K562 (cell line): ENCODE measurements around the gene RNU2-1.
"Not testable (repeated sequence)": the region's sequence is repeated elsewhere in the genome, so short reads cannot be mapped to it uniquely, and the experiment has no call there.

Source experiments
- BHLHE40 ChIP-seq: IDR thresholded peaks from 2 replicates; pipeline ENCODE4 v1.6.1; 2011; ENCODE audit warnings: low read length, improper control_type of control experiment
- CBX3 ChIP-seq, 2 experiments: IDR thresholded peaks; 1 replicate in 1 of 2; 2 replicates in 1 of 2; pipeline ENCODE4 v1.6.1; 2012; ENCODE audit warnings: inconsistent platforms in 2 of 2, low read length in 2 of 2, borderline replicate concordance in 1 of 2, control low read depth in 1 of 2
- POLR2B ChIP-seq: fragments of 450-650 bp; IDR thresholded peaks from 2 replicates; pipeline ENCODE4 v1.6.1; 2018; ENCODE audit warnings: low read depth; ENCODE audit not compliant: partially characterized antibody
- PRPF4 ChIP-seq: fragments of 200-400 bp; formaldehyde crosslinking; IDR thresholded peaks from one replicate; pipeline ENCODE4 v1.6.1; 2017; ENCODE audit warnings: low read length, low read depth, mild to moderate bottlenecking; ENCODE audit not compliant: insufficient read depth, poor library complexity, severe bottlenecking
- TEAD4 ChIP-seq, 2 experiments: sonication (generic) in 1 of 2; formaldehyde crosslinking in 1 of 2; IDR thresholded peaks; 2 replicates each; pipeline versions ENCODE4 v1.6.1 to v1.8.0; 2012 to 2022; ENCODE audit warnings: borderline replicate concordance in 1 of 2, inconsistent platforms in 1 of 2, low read length in 1 of 2, mild to moderate bottlenecking in 1 of 2, missing genetic modification reagents in 1 of 2
- USF2 ChIP-seq: sonication (generic); formaldehyde crosslinking; IDR thresholded peaks from 2 replicates; pipeline ENCODE4 v1.5.0; 2020; ENCODE audit warnings: missing genetic modification reagents
- ZBTB8A ChIP-seq: fragments of 450-650 bp; IDR thresholded peaks from 2 replicates; pipeline ENCODE4 v1.6.1; 2018; ENCODE audit warnings: mild to moderate bottlenecking, moderate library complexity; ENCODE audit not compliant: partially characterized antibody
- ZFP91 ChIP-seq: sonication (generic); formaldehyde crosslinking; IDR thresholded peaks from 2 replicates; pipeline ENCODE4 v1.8.0; 2022; ENCODE audit warnings: mild to moderate bottlenecking, missing genetic modification reagents

- not testable (repeated sequence) for TF ChIP-seq BHLHE40; USF2 (CRISPR knock-in tag); PRPF4; ZFP91 (CRISPR knock-in tag); ZBTB8A; CBX3 (IDR thresholded peaks at IDR 0.05; ENCODE audit: borderline replicate concordance in 1 of 2, low read length in 2 of 2); TEAD4 (IDR thresholded peaks at IDR 0.05; ENCODE audit: low read length); TEAD4 (CRISPR knock-in tag; IDR thresholded peaks at IDR 0.05; ENCODE audit: borderline replicate concordance); POLR2B
Measured at GRCh38 chr17:43203013-43203412, 30.8 kb downstream of the RNU2-1 start.
